ENCODE measurements around the gene MAGEB17. TPM values are rescaled to one million over a fixed set of nuclear protein-coding genes. Genes with fewer than 3 reads are reported as not detected.
"Not testable (repeated sequence)": the region's sequence is repeated elsewhere in the genome, so short reads cannot be mapped to it uniquely, and the experiment has no call there.

MAGEB17 gene
- total and polyA plus RNA-seq, 2 of the 8 experiments (the other 6 are each of a cell fraction or from before 2014, with no cell fraction given): 0.48 to 1.1 TPM

GRCh38 chrX:16183843-16184242 lies 16.6 kb downstream of the MAGEB17 start:
- POLR2A ChIA-PET (ENCODE audit: partially characterized antibody): interaction anchor here (1.1 kb wide), 1 partner anchor 23 kb away, joined by 3 read pairs; no protein-coding TSS in a partner anchor
- H4K20me1 ChIP-seq (replicated peaks in 1 of 2; ENCODE audit: control insufficient read depth in 1 of 2, insufficient read depth in 2 of 2, low read length in 2 of 2); H3K79me1 ChIP-seq (ENCODE audit: low read depth, low read length); H4K8ac ChIP-seq (ENCODE audit: extremely low read depth, insufficient read depth, low read length); H3K18ac ChIP-seq (ENCODE audit: extremely low read depth, low read length); H3K27me3 ChIP-seq (replicated peaks in 1 of 4; ENCODE audit: control insufficient read depth in 3 of 4, extremely low read depth in 1 of 4, insufficient read depth in 3 of 4, low read length in 3 of 4); H4K5ac ChIP-seq (ENCODE audit: insufficient read length, low read depth, low read length); H2BK15ac ChIP-seq (ENCODE audit: low read length); H2BK20ac ChIP-seq (ENCODE audit: low read length); FAIRE-seq; CTCF ChIA-PET (ENCODE audit: partially characterized antibody); H3K4ac ChIP-seq (replicated peaks; ENCODE audit: insufficient read length, low read depth, low read length); H2BK12ac ChIP-seq (ENCODE audit: low read depth, low read length); H3K23me2 ChIP-seq (ENCODE audit: low read depth, low read length); H3K9me3 ChIP-seq (ENCODE audit: insufficient read depth in 2 of 2, low read depth in 1 of 2, low read length in 1 of 2); H3K4me2 ChIP-seq (ENCODE audit: insufficient read depth in 1 of 2, low read depth in 2 of 2, low read length in 2 of 2); H3K9ac ChIP-seq (replicated peaks in 1 of 4; ENCODE audit: extremely low read depth in 1 of 4, low read depth in 3 of 4, low read length in 3 of 4); H4K91ac ChIP-seq (replicated peaks; ENCODE audit: insufficient read length, low read length); H3K4me3 ChIP-seq (ENCODE audit: extremely low read depth in 1 of 4, insufficient read depth in 2 of 4, low read depth in 3 of 4, low read length in 4 of 4); DNase-seq (ENCODE audit: low read depth in 1 of 2, low spot score in 2 of 2); H3K79me2 ChIP-seq (ENCODE audit: control insufficient read depth in 1 of 2, insufficient read depth in 2 of 2, low read length in 2 of 2); H3K23ac ChIP-seq (ENCODE audit: insufficient read length); H3K36me3 ChIP-seq (ENCODE audit: control insufficient read depth in 2 of 4, insufficient read depth in 4 of 4, low read length in 3 of 4); H3K56ac ChIP-seq (replicated peaks; ENCODE audit: insufficient read length, low read depth, low read length); H2BK120ac ChIP-seq (replicated peaks; ENCODE audit: low read depth, low read length); H3K27ac ChIP-seq (ENCODE audit: low read depth, low read length); H3K14ac ChIP-seq (ENCODE audit: insufficient read length); H2BK5ac ChIP-seq (ENCODE audit: low read depth, low read length); H2AK5ac ChIP-seq (ENCODE audit: low read depth, low read length); H2AFZ ChIP-seq (ENCODE audit: low read length): not testable (repeated sequence)
- 83% methylated on average over 7 of the region's 10 CpGs; no CpG with 5 or more reads in 1 of the 2 experiments for WGBS, 2 experiments (ENCODE audit: extremely low coverage in 1 of 2, insufficient coverage in 1 of 2, insufficient read length in 1 of 2, insufficient replicate concordance in 2 of 2, low coverage in 1 of 2, low lambda C conversion rate in 2 of 2, missing lambda C conversion rate in 1 of 2)
- H3K4me1 ChIP-seq (replicated peaks in 1 of 4; ENCODE audit: control insufficient read depth in 3 of 4, insufficient read depth in 4 of 4, low read length in 3 of 4): peaks cover 2 to 16% (median 12%) of the 10 kb centered on the region in 4 experiments; a peak in 5 of 7 replicates
